Tibial nerve (tissue), 4 donors: ENCODE data around the gene PTGDS. TPM values are rescaled to one million over a fixed set of nuclear protein-coding genes. Genes with fewer than 3 reads are reported as not detected.
"Not testable (repeated sequence)": the region's sequence is repeated elsewhere in the genome, so short reads cannot be mapped to it uniquely, and the experiment has no call there.

ENCODE experiments used
- DNase-seq, 2 donors: peaks; one replicate each; pipeline ENCODE4 v3.0.0-alpha.2; 2019; ENCODE audit warnings: low spot score in 2 of 2
- H3K27ac ChIP-seq, 4 donors: fragments of 200-600 bp; sonication (generic) in 3 of 4; one replicate each; pipeline ENCODE4 v1.5.1; 2017 to 2019; ENCODE audit warnings: mild to moderate bottlenecking in 1 of 4
- H3K27me3 ChIP-seq, 2 donors: fragments of 200-600 bp; sonication (generic) in 1 of 2; one replicate each; pipeline versions ENCODE4 v1.5.1 to v1.6.0; 2017 to 2019
- H3K36me3 ChIP-seq, 3 donors: fragments of 200-600 bp; sonication (generic); one replicate each; pipeline ENCODE4 v1.5.1; 2018 to 2019
- H3K4me1 ChIP-seq, 4 donors: fragments of 200-600 bp; sonication (generic) in 3 of 4; one replicate each; pipeline ENCODE4 v1.5.1; 2017 to 2019
- H3K4me3 ChIP-seq, 4 donors: fragments of 200-600 bp; sonication (generic) in 3 of 4; one replicate each; pipeline ENCODE4 v1.5.1; 2017 to 2019; ENCODE audit warnings: mild to moderate bottlenecking in 1 of 4, moderate library complexity in 1 of 4
- H3K9me3 ChIP-seq, 4 donors: fragments of 200-600 bp; sonication (generic) in 3 of 4; one replicate each; pipeline ENCODE4 v1.5.1; 2017 to 2019
- CTCF ChIP-seq, 5 experiments: fragments of 200-600 bp in 3 of 5; fragments of 450-650 bp in 2 of 5; sonication (generic) in 3 of 5; IDR thresholded peaks; one replicate each; pipeline ENCODE4 v1.5.1; 2016 to 2019; ENCODE audit warnings: antibody characterized with exemption in 5 of 5, mild to moderate bottlenecking in 3 of 5, moderate library complexity in 2 of 5
- EP300 ChIP-seq, 2 donors: sonication (generic); formaldehyde crosslinking; IDR thresholded peaks; one replicate each; pipeline ENCODE4 v1.6.1; 2017; ENCODE audit warnings: antibody characterized with exemption in 2 of 2, mild to moderate bottlenecking in 1 of 2
- POLR2A ChIP-seq, 2 donors: fragments of 450-650 bp; IDR thresholded peaks; one replicate each; pipeline ENCODE4 v1.6.1; 2017; ENCODE audit warnings: antibody characterized with exemption in 2 of 2, mild to moderate bottlenecking in 2 of 2, moderate library complexity in 2 of 2
- WGBS, 2 donors: methylation state at CpG; one replicate each; pipeline ENCODE4 v1.1.5; 2018; 5-methylcytosine and 5-hydroxymethylcytosine counted together
- total RNA-seq, 4 donors: library from RNA; depleted of rRNA; stranded (reverse); fragments of >200 nt; gene quantifications; one replicate each; pipeline ENCODE4 v1.1.0, GENCODE V29; 2016

PTGDS gene
- total RNA-seq, 4 donors from 2014 or later, result 1,059 to 8,972 (median 6,550) TPM

- WGBS, 2 donors, result 41 to 44% methylated on average over 17 of the region's 17 CpGs
- DNase-seq, H3K27me3 ChIP-seq, H3K4me3 ChIP-seq, H3K27ac ChIP-seq, H3K9me3 ChIP-seq: not testable (repeated sequence)
- Histone ChIP-seq H3K36me3 (peaks cover 0 to 29% (median 0%) of the 10 kb centered on the region in 3 donors), H3K4me1 (peaks cover 0 to 40% (median 15%) of the 10 kb centered on the region in 4 donors)
- TF ChIP-seq CTCF (IDR thresholded peaks at IDR 0.05), result peak; percentile 38 to 67 (median 50)
These were observed 27.0 kb downstream of the PTGDS start for GRCh38 chr9:137004285-137004684.

GRCh38 chr9:137006116-137007003 is 29.1 kb downstream of the PTGDS start:
- TF ChIP-seq CTCF (IDR thresholded peaks at IDR 0.05) (no peak), EP300 (IDR thresholded peaks at IDR 0.05) (peak in 1 of 2 donors; percentile 10)
- DNase-seq, result no peak
- H3K9me3 ChIP-seq, result peaks cover 0 to 5% (median 0%) of the 10 kb centered on the region in 4 donors

GRCh38 chr9:137007108-137007815 is 30.0 kb downstream of the PTGDS start:
- Histone ChIP-seq H3K9me3 (peaks cover 0 to 5% (median 0%) of the 10 kb centered on the region in 4 donors), H3K36me3 (peaks cover 0 to 59% (median 13%) of the 10 kb centered on the region in 3 donors), H3K4me1 (peaks cover 0 to 27% (median 8%) of the 10 kb centered on the region in 4 donors), H3K27ac (peak overlapping the region in 3 of 4 donors; percentile 0 to 71 (median 59)), H3K27me3 (no peaks in the 10 kb centered on the region), H3K4me3 (no peak overlapping the region)
- TF ChIP-seq POLR2A (IDR thresholded peaks at IDR 0.05) (no peak), CTCF (IDR thresholded peaks at IDR 0.05) (no peak), EP300 (IDR thresholded peaks at IDR 0.05) (no peak)
- WGBS, 2 donors, result 46 to 59% methylated on average over 25 to 27 of the region's 30 CpGs
- DNase-seq, result no peak

More at GRCh38 chr9:137006116-137007003, 29.1 kb downstream of the PTGDS start:
- H3K4me1 ChIP-seq, result peaks cover 0 to 27% (median 8%) of the 10 kb centered on the region in 4 donors
- H3K27ac ChIP-seq, result peak overlapping the region in 3 of 4 donors; percentile 12 to 71 (median 43)
- no peaks in the 10 kb centered on the region for H3K27me3 ChIP-seq
- H3K36me3 ChIP-seq, result peaks cover 0 to 50% (median 5%) of the 10 kb centered on the region in 3 donors
- H3K4me3 ChIP-seq, result no peak overlapping the region
- 38 to 43% methylated on average over 21 of the region's 24 CpGs for WGBS, 2 donors

GRCh38 chr9:137007816-137008270 is 30.5 kb downstream of the PTGDS start:
- Histone ChIP-seq H3K36me3 (peaks cover 0 to 65% (median 13%) of the 10 kb centered on the region in 3 donors), H3K4me3 (no peak overlapping the region)
- TF ChIP-seq EP300 (IDR thresholded peaks at IDR 0.05) (no peak), POLR2A (IDR thresholded peaks at IDR 0.05) (no peak)

GRCh38 chr9:137008312-137008711 is 31.0 kb downstream of the PTGDS start:
- no peak for TF ChIP-seq POLR2A (IDR thresholded peaks at IDR 0.05)
- TF ChIP-seq CTCF (IDR thresholded peaks at IDR 0.05), result no peak
- TF ChIP-seq EP300 (IDR thresholded peaks at IDR 0.05), result no peak
- 77 to 100% methylated on average over 2 to 20 of the region's 22 CpGs for WGBS, 2 donors
- Histone ChIP-seq H3K9me3 (peaks cover 0 to 5% (median 0%) of the 10 kb centered on the region in 4 donors), H3K4me3 (no peak overlapping the region), H3K36me3 (peaks cover 0 to 70% (median 13%) of the 10 kb centered on the region in 3 donors), H3K4me1 (peaks cover 0 to 27% (median 8%) of the 10 kb centered on the region in 4 donors), H3K27ac (peak overlapping the region in 1 of 4 donors; percentile 71), H3K27me3 (no peaks in the 10 kb centered on the region)
- DNase-seq, result no peak

More at GRCh38 chr9:137007816-137008270, 30.5 kb downstream of the PTGDS start:
- Histone ChIP-seq H3K9me3 (peaks cover 0 to 5% (median 0%) of the 10 kb centered on the region in 4 donors), H3K4me1 (peaks cover 0 to 27% (median 8%) of the 10 kb centered on the region in 4 donors), H3K27me3 (no peaks in the 10 kb centered on the region), H3K27ac (peak overlapping the region in 2 of 4 donors; percentile 0 to 71)
- DNase-seq, result no peak
- WGBS, 2 donors, result 75 to 76% methylated on average over 5 to 12 of the region's 13 CpGs
